SK-N-MC (cell line): ENCODE results near the gene LRRC72.

Experiments used
- DNase-seq: peaks from one replicate; pipeline ENCODE4 v3.0.0-alpha.2; 2011; ENCODE audit warnings: low read depth, low spot score
- H3K27ac ChIP-seq: fragments of 200-600 bp; sonication (generic); 2 replicates; pipeline ENCODE4 v1.5.1; 2016; ENCODE audit warnings: mixed run types
- H3K36me3 ChIP-seq: fragments of 200-600 bp; sonication (generic); 2 replicates; pipeline ENCODE4 v1.6.1; 2017; ENCODE audit warnings: antibody characterized with exemption, low read length, mixed read lengths; ENCODE audit not compliant: insufficient read depth
- H3K4me3 ChIP-seq: fragments of 200-600 bp; sonication (generic); 2 replicates; pipeline ENCODE4 v1.5.1; 2016
- H3K9ac ChIP-seq: fragments of 200-600 bp; sonication (generic); 2 replicates; pipeline ENCODE4 v1.8.0; 2017; ENCODE audit warnings: mixed run types, mixed read lengths; ENCODE audit not compliant: insufficient read length
- H3K9me3 ChIP-seq: fragments of 200-600 bp; sonication (generic); 2 replicates; pipeline ENCODE4 v1.6.1; 2017; ENCODE audit warnings: low read depth, mild to moderate bottlenecking, antibody characterized with exemption, low read length, moderate library complexity, mixed read lengths
- EZH2 ChIP-seq: fragments of 200-600 bp; sonication (generic); IDR thresholded peaks from one replicate; pipeline ENCODE4 v1.6.1; 2017; ENCODE audit warnings: antibody characterized with exemption
- FOXP2 ChIP-seq: optimal IDR thresholded peaks from 2 replicates; pipeline ENCODE3; 2011; ENCODE audit warnings: mild to moderate bottlenecking, moderate library complexity; ENCODE audit not compliant: insufficient read depth; ENCODE audit errors: extremely low read length, control extremely low read depth
- POLR2AphosphoS5 ChIP-seq: IDR thresholded peaks from 2 replicates; pipeline ENCODE4 v1.6.1; 2012; ENCODE audit warnings: mild to moderate bottlenecking, low read depth, low read length, borderline replicate concordance

Gene LRRC72

GRCh38 chr7:16598015-16598414 lies 71.4 kb downstream of the LRRC72 start:
- no peak overlapping the region for H3K9ac ChIP-seq
- H3K36me3 ChIP-seq, result no peaks in the 10 kb centered on the region
- no peak for DNase-seq
- TF ChIP-seq EZH2 (no peak), POLR2AphosphoS5 (no peak), FOXP2 (no peak)
- no peaks in the 10 kb centered on the region for H3K9me3 ChIP-seq
- no peak overlapping the region for H3K4me3 ChIP-seq
- no peak overlapping the region for H3K27ac ChIP-seq

GRCh38 chr7:16599860-16600259 lies 73.2 kb downstream of the LRRC72 start:
- Histone ChIP-seq H3K9ac (no peak overlapping the region), H3K36me3 (0 out of 2 replicates have a peak, but pooled peaks cover 5% of the 10 kb centered on the region), H3K9me3 (no peaks in the 10 kb centered on the region), H3K27ac (no peak overlapping the region), H3K4me3 (no peak overlapping the region)
- TF ChIP-seq FOXP2 (no peak), POLR2AphosphoS5 (no peak), EZH2 (no peak)
- no peak for DNase-seq

GRCh38 chr7:16603633-16604032 lies 77.0 kb downstream of the LRRC72 start:
- Histone ChIP-seq H3K27ac (no peak overlapping the region), H3K4me3 (no peak overlapping the region), H3K36me3 (0 out of 2 replicates have a peak, but pooled peaks cover 5% of the 10 kb centered on the region), H3K9ac (no peak overlapping the region), H3K9me3 (no peaks in the 10 kb centered on the region)
- TF ChIP-seq POLR2AphosphoS5 (no peak), FOXP2 (no peak), EZH2 (no peak)
- DNase-seq, result no peak

DNA sequence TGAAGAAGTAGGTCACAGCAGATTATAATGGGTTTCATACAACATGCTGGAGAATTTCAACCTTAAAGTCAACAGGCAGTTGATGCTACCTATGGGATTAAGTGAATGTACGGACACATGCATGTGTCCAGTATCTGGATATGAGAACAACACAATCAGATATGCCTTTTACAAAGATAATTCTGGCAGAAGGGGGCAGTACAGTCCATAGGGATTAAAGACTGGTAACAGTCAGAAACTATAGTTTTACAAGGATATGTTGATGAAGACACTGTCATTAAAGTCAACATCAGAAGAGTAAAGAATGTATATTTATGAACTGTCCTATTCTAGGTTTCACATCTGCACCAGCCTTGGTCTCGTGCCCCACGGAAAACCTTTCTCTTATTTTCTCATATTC lies 77.4 kb downstream of the LRRC72 start:
- Histone ChIP-seq H3K27ac (no peak overlapping the region), H3K4me3 (no peak overlapping the region), H3K36me3 (0 out of 2 replicates have a peak, but pooled peaks cover 5% of the 10 kb centered on the region), H3K9ac (no peak overlapping the region), H3K9me3 (no peaks in the 10 kb centered on the region)
- no peak for DNase-seq
- TF ChIP-seq EZH2, result no peak
- TF ChIP-seq FOXP2, result no peak
- TF ChIP-seq POLR2AphosphoS5, result no peak

DNA sequence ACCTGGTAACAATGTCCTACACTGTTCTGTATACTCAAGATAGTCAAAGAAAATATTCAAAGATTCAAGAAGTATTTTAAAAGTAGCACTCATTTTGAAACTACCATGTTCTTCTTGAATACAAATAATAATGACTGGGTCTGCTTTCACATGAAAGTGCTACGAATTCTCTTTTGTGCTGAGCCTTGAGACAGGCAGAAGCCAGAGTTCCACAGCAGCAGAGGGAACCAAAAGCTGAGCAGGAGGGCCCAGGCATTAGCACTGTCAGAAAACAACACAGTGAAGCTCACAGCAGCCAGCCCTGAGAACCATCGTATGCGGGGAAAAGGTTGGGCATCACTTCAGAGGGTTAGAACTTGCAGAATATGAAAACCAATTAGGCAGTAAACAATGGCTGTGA lies 80.1 kb downstream of the LRRC72 start:
- H3K9ac ChIP-seq, result no peak overlapping the region
- H3K9me3 ChIP-seq, result no peaks in the 10 kb centered on the region
- DNase-seq, result no peak
- H3K4me3 ChIP-seq, result no peak overlapping the region
- TF ChIP-seq FOXP2, result no peak
- no peak for TF ChIP-seq EZH2
- TF ChIP-seq POLR2AphosphoS5, result no peak
- 0 out of 2 replicates have a peak, but pooled peaks cover 5% of the 10 kb centered on the region for H3K36me3 ChIP-seq
- H3K27ac ChIP-seq, result no peak overlapping the region

DNA sequence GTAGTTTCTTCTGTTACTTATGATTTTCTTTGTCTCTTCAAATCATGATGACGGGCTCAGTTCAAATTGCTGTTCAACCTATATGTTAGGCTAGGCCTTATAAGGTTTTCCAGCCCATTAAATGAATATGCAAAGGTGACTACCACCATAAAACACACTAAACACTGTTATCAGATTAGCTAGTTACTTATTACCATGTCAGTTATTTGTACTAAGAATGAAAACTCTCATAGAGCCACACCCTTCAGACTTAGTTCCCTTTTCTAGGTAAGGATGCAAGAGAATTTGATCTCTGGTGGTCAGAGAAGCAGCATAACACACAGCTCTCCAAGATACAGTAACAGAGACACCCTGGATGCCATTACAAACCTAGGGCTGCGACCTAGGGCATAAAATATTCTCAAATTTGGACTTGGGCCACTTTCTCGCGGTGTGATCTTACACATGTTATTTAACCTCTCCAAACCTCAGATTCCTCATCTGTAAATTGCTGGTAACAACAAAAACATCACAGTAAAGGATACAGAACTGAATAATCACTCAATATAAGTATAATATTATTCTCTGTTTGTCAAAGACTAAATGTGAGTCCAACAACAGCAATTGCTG lies 83.3 kb downstream of the LRRC72 start:
- no peak for DNase-seq

DNA sequence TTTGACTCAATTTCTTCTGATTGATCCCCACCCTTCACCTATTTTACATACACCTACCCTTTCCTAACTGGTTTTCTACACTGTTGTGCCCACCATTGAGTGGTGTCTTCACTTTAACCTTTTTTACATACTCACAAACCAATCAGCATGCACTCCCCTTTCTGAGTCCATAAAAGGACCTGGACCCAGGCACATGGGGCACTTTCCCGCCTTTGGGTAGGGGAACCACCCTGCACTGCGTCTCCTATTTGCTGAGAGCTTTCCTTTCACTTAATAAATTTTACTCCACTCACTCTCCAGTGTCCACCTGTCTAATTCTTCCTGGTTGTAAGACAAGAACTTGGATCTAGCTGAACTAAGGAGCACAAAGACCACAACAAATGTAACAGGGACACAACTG lies 85.1 kb downstream of the LRRC72 start:
- H3K27ac ChIP-seq, result no peak overlapping the region
- TF ChIP-seq POLR2AphosphoS5 (no peak), EZH2 (no peak), FOXP2 (no peak)
- DNase-seq, result no peak
- H3K4me3 ChIP-seq, result no peak overlapping the region
- H3K36me3 ChIP-seq, result no peaks in the 10 kb centered on the region
- H3K9me3 ChIP-seq, result no peaks in the 10 kb centered on the region
- H3K9ac ChIP-seq, result no peak overlapping the region

More for the DNA sequence above, 83.3 kb downstream of the LRRC72 start:
- no peak overlapping the region for H3K27ac ChIP-seq
- H3K9ac ChIP-seq, result no peak overlapping the region
- TF ChIP-seq EZH2, result no peak
- TF ChIP-seq FOXP2, result no peak
- no peaks in the 10 kb centered on the region for H3K9me3 ChIP-seq
- no peaks in the 10 kb centered on the region for H3K36me3 ChIP-seq
- H3K4me3 ChIP-seq, result no peak overlapping the region

DNA sequence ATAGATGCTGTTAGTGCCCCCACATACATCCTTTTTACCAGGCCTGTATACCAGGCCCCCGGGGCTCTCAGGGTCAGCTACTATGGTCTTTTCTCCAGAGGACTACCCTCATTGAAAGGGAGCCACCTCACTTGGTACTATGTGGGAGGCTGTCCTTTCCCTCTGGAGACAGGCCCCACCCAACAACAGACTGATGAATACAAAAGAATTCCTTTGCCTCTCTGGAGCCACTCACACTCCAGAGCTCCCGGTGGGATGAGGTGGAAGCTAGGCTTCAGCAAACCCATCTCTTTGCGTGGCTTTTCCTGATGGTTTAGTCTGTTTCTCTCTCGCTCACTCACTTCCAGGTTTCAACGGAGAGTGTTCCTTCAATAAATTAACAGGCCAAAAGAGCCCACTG lies 88.6 kb downstream of the LRRC72 start:
- TF ChIP-seq EZH2 (no peak), POLR2AphosphoS5 (no peak), FOXP2 (no peak)
- no peak overlapping the region for H3K27ac ChIP-seq

DNA sequence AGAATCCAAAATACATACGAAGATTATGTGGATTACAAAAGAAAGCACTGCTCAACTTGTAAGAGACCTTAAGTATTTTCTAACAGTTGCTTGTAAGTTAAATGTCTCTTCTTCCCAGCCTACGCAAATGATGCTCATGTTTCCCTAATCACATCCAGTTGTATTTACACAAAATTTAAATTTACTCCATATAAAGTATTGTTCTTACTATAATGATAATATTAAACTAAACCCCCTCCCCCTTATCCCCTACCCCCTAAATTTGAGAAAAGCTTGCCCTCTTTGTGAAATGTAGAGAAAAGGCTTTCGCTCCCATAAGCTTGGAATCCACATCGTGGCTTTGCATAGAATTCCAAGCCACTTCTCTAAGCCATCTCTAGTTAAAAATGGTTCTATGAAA lies 89.5 kb downstream of the LRRC72 start:
- Histone ChIP-seq H3K36me3 (no peaks in the 10 kb centered on the region), H3K27ac (no peak overlapping the region), H3K9ac (no peak overlapping the region), H3K4me3 (no peak overlapping the region), H3K9me3 (no peaks in the 10 kb centered on the region)
- DNase-seq, result no peak
- TF ChIP-seq POLR2AphosphoS5, result no peak
- TF ChIP-seq EZH2, result no peak
- TF ChIP-seq FOXP2, result no peak

More for the DNA sequence above, 88.6 kb downstream of the LRRC72 start:
- Histone ChIP-seq H3K36me3 (no peaks in the 10 kb centered on the region), H3K9ac (no peak overlapping the region), H3K4me3 (no peak overlapping the region), H3K9me3 (no peaks in the 10 kb centered on the region)
- no peak for DNase-seq
